Naive thymus-derived CD4-positive, alpha-beta T cell (primary cell): Measurements from ENCODE around the gene GNG7. TPM values are rescaled to one million over a fixed set of nuclear protein-coding genes. Genes with fewer than 3 reads are reported as not detected.

Experiments
- microRNA-seq: library from miRNA; unstranded; fragments of <30 nt; microRNA quantifications from one replicate; pipeline ENCODE4 v1.2.0, GENCODE V29; 2022; ENCODE audit warnings: borderline microRNAs expressed
- polyA plus RNA-seq, 2 donors: library from polyadenylated mRNA; unstranded; fragments of 300-500 nt; fragmentation: Illumina TruSeq; gene quantifications; one replicate each; pipeline ENCODE4 v1.2.3, GENCODE V29; 2021
- total RNA-seq, 6 experiments: library from RNA in 5 of 6; stranded (reverse) in 5 of 6; gene quantifications; 1 replicate in 5 of 6; 2 replicates in 1 of 6; pipeline ENCODE4 v1.2.3 and lab custom pipeline; 2021 to 2026

Gene GNG7
- total and polyA plus RNA-seq, 7 experiments from 2014 or later: 0.31 to 6.8 (median 4.7) TPM

Small RNA genes lying within 50 kb of the gene (microRNA-seq; reads per million reads assigned to microRNA genes)
- 2.6 reads per million for gene MIR7850

Other genes starting within 250 kb of the GNG7 start
- gene LMNB2, start 245.7 kb downstream of the GNG7 start, total RNA-seq: 10 to 100 TPM; 10.8 to 86.4 (median 16.6) TPM
- gene LMNB2, start 245.7 kb downstream of the GNG7 start, polyA plus RNA-seq: 10 to 100 TPM in 1 of 2 donors, 1 to 10 TPM in 1; 5.6 to 11.4 TPM
- gene GADD45B, start 226.6 kb downstream of the GNG7 start, total RNA-seq: 100 to 1,000 TPM in 2 of 5 experiments, 10 to 100 TPM in 3; 71.7 to 157 (median 84.2) TPM
- gene GADD45B, start 226.6 kb downstream of the GNG7 start, polyA plus RNA-seq: 10 to 100 TPM; 30.1 to 38.4 TPM
- gene DIRAS1, start 18.7 kb upstream of the GNG7 start, total RNA-seq: under 1 TPM in 4 of 5 experiments, not detected in 1; 0.07 to 0.53 (median 0.33) TPM
- gene DIRAS1, start 18.7 kb upstream of the GNG7 start, polyA plus RNA-seq: not detected
- 10 to 100 TPM; 10.1 to 28.5 (median 17.8) TPM for gene SLC39A3, start 37.3 kb upstream of the GNG7 start, total RNA-seq
- gene SLC39A3, start 37.3 kb upstream of the GNG7 start, polyA plus RNA-seq: 10 to 100 TPM; 40.7 to 42.1 TPM
- gene SGTA, start 80.6 kb upstream of the GNG7 start, total RNA-seq: 10 to 100 TPM; 32.2 to 47.8 (median 37.9) TPM
- 10 to 100 TPM; 25.3 to 40.9 TPM for gene SGTA, start 80.6 kb upstream of the GNG7 start, polyA plus RNA-seq
- gene THOP1, start 82.8 kb upstream of the GNG7 start, total RNA-seq: 10 to 100 TPM; 26.4 to 98.2 (median 29.7) TPM
- gene THOP1, start 82.8 kb upstream of the GNG7 start, polyA plus RNA-seq: 10 to 100 TPM; 27.6 to 38.4 TPM
- 1 to 10 TPM; 3.7 to 9.2 (median 5.8) TPM for gene ZNF554, start 117.2 kb upstream of the GNG7 start, total RNA-seq
- 1 to 10 TPM; 3.6 to 7.1 TPM for gene ZNF554, start 117.2 kb upstream of the GNG7 start, polyA plus RNA-seq
- 1 to 10 TPM; 1.2 to 10.0 (median 2.7) TPM for gene ZNF555, start 138.8 kb upstream of the GNG7 start, total RNA-seq
- gene ZNF555, start 138.8 kb upstream of the GNG7 start, polyA plus RNA-seq: 1 to 10 TPM; 2.4 to 7.1 TPM
- not detected for gene ZNF556, start 164.6 kb upstream of the GNG7 start, total RNA-seq
- gene ZNF556, start 164.6 kb upstream of the GNG7 start, polyA plus RNA-seq: not detected
- gene ZNF57, start 198.2 kb upstream of the GNG7 start, total RNA-seq: 1 to 10 TPM; 1.7 to 5.0 (median 2.2) TPM
- gene ZNF57, start 198.2 kb upstream of the GNG7 start, polyA plus RNA-seq: 1 to 10 TPM in 1 of 2 donors, under 1 TPM in 1; 0.97 to 4.3 TPM
- gene ZNF77, start 242.3 kb upstream of the GNG7 start, total RNA-seq: 1 to 10 TPM; 2.0 to 5.8 (median 4.3) TPM
- gene ZNF77, start 242.3 kb upstream of the GNG7 start, polyA plus RNA-seq: 1 to 10 TPM; 2.6 to 3.3 TPM